Measurements from ENCODE around the gene ADORA1.

ADORA1 gene

DNA sequence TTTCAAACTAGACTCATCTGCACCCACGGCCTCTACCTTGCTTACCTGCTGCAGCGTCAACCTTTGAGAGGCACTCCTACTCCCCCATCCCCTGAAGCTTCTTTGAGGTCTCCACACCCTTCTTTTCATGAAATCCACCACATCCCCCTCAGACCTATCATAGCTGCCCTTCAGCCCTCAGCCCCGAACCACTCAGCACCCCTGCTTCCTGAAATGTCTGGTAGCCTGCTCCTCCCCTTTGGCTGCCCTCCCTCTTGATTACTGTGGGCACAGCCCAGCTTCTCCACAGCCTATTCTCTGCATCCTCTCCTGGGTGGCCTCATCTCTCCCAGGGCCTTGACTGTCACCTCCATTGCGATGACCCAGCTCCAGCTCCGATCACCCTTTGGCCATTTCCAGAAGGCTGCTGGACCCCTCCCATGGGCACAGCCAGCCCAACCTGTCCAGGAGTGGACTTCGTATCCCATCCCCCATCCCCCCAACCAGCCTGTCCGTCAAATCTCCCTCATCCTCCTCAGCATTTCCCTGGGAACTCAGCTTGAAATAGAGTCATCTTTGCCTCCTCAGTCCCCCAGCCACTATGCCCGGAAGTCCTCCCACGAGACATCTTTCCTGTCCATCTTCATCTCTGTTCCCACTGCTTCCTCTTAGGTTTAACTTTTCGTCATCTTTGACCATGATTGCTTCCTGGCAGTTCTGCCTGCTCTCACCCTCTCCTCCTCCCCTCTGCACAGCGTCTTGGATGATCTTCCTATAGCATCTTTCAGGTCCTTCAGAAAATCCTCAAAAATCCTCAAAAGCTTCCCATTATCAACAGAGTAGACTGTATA is 6.1 kb upstream of the ADORA1 start:
- DNase-seq = no peak

DNA sequence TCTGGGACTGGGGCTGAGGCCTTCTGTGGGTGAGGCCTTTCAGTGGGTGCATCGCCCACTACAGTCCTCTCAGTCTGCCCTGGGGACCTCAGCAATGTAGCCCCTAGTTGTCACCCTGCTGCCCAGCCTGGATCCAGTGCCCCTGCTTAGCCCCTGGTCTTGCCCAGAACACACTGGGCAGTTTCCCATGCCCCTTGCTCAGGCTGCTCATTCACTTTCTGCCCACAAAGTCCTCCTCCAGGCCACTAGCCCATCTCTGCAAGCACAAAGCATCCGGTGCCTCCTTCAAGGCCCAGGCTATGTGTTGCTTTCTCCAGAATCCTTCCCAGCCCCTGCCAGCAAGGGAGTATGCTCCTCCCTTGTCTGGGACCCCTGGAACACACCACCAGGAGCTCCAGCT is 5.4 kb upstream of the ADORA1 start:
- no peak for DNase-seq

DNA sequence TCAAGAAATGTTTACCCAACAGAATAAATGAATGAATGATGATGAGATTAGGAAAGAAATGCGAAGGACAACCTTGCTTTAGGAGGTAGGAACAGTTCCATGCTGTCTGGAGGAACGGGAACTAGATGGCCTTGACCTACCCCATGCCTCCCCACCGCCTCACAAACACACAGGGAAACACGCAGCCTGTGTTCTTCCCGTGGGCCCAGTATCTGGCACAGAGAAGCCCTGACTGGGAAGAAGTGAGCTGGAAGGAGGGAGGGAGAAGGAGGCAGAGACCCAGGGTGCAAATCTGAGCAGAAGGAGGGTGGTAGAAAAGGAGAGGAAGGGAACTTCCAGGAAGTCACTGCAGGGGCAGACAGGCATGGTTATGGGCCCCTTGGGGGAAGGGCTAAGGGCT is 3.5 kb upstream of the ADORA1 start:
- DNase-seq = no peak

DNA sequence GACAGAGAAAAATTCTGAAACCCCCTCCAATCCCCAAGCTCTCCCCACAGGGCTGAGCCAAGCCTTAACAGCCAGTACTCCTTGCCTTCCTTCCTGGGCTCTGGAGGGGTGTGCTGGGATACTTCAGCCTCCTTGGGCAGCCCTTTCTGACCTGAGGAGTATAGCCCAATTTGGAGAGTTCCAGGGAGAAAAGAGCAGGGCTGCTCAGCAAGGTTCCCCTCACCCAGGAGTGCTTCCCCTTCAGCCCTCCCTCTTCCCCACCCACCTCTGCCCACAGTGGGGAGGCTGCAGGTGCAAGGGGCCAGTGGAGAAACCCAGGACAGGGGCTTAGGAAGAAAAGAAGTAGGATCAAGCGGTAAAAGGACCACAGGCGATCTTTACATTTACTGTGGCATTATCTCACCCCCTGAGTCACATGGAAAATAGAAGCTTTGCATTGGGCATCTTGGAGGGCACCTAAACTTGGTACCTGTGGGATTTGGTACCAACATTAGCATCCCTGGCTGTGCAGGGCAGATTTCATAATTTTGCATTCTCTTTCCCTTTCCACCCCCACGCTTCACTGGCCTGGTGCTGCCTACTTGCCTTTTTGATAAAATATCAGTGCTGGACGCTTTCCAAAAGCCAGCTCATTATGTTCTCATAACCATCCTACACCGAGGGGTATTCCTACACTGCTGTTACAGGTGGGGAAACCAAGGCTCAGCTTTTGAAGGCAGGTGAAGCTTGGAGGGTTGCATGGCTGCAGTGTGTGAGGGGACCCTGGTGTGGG is 2.8 kb upstream of the ADORA1 start:
- DNase-seq = no peak

DNA sequence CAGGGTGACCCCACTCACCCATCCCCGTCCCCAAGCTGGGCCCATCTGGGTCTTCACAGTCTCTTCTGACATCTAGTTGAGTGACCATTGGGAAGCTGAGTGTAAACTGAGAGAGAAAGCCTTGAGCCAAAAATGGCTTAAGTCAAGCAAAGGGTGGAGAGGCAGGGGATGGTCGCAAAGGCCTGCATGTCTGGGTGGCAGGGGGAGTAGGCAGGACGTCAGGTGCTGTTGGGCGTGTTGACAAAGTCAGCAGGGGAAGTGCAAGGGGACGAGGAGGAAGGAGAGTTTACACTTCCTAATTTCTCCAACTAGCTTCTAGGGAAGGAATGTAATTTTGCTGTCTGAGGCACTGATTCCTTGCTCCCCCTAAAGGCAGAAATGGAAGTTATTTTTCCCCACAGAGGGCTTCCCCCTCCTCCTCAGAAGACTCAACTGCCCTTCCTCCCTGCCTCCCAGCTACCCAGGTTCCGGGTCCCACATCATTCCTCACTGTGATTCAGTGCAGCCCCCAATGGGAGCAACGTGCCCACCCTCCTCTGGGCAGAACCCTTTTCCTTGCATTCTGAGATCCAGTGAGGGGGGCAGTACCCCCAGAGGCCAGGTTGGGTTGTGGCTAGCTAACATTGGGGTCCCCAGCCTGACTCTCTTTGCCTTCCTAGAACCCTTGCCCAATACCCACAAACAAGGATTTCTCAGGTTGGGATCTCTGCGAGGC is 1.2 kb upstream of the ADORA1 start:
- DNase-seq = no peak

DNA sequence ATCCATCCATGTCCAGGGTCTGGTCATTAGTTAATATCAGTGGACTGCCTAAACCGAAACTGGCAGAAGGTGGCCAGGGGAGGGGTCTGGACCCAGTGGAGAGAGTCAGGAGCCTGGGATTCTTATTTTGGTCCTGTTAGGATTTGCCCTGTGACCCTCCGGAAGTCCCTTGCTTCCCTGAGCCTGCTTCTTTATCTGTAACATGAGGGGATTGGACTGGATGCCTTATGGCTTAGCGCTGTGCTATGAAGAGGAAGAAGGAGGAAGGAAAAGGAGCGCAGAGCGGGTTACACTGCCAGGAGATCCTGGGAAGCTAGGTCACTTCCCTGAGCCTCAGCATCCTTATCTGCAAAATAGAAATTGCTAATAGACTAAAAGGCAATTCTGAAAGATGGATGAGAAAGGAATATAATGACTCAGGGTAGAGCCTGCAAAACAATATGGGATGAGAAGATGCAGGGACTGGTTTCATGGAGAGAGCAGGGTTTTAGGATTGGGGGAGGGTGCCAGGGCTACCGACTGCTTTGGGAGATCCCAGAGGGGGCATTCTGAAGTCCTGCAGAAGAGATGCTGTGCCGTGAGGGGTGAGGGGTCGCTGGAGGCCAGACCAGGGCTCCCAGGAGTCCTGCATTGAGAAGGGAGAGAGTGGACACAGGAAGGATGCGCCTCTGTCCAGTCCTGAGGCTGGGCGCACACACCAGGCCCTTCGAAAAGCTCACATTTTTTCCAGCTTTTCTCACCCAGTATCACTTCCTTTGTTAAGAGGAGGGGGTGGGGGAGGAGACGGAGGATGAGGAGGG is 460 bp upstream of the ADORA1 start:
- DNase-seq = no peak

DNA sequence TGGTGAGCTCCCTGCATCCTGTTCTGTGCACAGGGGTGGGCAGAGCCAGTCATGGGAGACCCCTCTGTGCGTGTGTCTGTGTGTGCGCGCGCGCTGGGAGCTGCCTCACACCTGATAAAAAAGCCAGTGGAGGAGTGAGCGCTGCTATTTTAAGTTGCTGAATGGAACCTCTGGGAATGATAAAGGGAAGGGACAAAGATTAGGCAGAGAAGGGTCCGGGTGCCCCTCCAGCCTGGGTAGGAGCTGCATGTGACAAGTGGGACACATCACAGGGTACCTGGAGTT is 847 bp downstream of the ADORA1 start:
- DNase-seq = no peak

DNA sequence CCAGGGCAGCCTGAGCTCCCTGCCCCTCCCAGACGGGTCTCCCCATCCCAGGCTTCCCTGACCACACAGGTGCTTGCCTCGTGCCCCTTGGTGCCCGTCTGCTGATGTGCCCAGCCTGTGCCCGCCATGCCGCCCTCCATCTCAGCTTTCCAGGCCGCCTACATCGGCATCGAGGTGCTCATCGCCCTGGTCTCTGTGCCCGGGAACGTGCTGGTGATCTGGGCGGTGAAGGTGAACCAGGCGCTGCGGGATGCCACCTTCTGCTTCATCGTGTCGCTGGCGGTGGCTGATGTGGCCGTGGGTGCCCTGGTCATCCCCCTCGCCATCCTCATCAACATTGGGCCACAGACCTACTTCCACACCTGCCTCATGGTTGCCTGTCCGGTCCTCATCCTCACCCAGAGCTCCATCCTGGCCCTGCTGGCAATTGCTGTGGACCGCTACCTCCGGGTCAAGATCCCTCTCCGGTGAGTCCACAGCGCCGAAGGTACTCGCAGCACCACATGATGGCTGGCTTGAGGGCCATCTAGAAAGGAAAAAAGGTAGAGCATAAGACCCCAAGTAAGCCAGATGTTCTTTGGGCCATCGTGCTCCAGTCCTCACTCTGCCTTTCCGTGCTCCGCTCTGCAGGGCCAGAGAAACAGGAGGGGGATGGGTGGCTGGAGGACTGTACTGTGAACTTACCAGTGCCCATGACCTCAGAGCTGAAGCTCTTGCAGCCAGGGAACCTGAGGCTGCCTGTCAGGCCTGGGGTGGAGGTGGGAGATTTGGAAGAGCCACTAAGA is 1.4 kb downstream of the ADORA1 start:
- no peak for DNase-seq

DNA sequence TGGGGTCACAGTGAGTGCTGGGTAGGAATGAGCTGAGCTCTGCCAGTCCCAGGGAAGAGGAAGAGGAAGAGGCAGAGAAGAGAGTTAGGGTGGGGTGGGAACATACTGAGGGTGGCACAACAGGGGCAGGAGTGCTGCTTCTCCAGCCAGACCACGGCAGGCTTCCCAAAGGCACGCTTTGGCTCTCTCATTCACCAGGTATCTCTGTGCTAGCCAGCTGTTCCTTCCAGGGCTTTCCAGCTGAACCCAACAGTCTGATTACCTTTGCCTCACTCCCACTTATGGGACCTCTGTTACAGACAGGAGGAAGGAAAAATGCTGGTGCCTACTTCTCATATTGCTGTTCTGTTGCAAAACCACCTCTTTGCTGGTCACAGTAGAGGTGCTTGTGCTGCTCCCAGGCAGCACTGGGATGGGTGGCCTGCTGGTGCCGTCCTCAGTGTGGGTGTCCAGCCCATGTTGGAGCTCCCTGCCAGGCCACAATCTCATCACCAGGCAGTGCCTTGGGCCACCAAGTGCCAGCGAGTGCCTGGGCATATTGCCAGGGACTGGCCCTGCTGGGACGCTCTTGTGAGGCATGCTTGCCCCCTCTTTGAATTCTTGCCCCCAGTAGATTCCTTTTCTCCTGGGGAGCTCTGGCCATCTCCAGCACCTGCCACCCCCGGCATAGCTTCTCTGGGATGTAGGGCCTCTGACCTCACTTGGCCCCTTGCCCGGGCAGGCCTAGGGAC is 2.1 kb downstream of the ADORA1 start:
- no peak for DNase-seq

DNA sequence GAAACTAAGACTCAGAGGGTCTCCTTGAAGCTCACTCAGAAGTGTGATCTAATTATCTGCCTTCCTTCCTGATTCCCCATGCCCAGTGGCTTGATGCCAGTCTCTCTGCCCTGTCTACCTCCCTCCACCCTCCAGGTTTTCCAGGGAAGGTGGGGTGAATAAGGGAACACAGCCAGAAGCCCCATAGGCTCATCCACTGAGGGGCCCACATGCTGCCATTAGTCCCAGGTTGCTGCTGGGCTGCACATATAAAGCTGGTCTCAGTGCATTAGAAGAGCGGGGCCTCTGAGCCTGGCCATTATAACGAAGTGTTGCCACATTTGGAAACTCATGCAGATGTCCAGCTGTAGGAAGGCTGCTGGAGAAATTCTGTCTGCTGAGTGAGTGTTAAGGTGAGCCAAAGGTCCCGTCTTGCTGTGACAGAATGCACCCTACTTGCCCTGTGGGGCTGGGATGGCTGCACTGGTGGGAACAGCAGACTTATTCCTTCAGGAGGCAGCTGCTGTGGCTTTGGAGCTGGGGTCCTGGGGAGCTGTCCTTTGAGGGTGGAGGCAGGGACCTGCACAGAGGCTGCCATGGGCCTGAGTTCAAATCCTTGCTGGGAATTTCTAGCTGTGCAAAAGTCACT is 2.9 kb downstream of the ADORA1 start:
- no peak for DNase-seq

DNA sequence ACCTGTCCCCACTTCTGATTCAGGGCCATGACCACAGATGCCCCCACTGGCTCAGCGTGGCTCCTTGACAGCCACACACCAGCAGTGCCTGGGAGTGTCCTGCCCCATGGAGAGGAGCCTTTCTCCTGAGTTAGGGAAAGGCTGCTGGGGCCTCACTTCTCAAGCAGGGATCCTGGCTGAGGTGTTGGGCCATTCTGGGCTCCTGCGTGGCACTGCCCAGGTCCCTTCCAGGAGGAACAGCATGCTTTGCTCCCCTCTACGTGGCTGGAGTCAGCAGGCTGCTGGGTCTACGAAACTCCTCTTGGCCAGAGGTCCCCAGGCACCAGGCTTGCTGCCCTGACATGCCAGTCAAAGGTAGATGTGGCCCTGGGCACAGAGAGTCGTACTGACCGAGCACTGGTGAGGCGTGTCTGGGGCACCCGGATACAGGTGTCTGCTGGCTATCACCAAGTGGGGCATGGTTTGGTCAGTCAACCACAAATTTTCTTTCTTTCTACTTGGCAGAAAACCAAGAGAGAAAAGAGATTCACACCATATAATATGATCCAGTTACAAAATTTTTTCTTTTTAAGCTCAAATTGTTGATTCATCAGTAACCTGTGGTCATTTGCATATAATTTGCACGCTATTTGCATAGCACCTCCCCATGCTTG is 4.1 kb downstream of the ADORA1 start:
- no peak for DNase-seq

DNA sequence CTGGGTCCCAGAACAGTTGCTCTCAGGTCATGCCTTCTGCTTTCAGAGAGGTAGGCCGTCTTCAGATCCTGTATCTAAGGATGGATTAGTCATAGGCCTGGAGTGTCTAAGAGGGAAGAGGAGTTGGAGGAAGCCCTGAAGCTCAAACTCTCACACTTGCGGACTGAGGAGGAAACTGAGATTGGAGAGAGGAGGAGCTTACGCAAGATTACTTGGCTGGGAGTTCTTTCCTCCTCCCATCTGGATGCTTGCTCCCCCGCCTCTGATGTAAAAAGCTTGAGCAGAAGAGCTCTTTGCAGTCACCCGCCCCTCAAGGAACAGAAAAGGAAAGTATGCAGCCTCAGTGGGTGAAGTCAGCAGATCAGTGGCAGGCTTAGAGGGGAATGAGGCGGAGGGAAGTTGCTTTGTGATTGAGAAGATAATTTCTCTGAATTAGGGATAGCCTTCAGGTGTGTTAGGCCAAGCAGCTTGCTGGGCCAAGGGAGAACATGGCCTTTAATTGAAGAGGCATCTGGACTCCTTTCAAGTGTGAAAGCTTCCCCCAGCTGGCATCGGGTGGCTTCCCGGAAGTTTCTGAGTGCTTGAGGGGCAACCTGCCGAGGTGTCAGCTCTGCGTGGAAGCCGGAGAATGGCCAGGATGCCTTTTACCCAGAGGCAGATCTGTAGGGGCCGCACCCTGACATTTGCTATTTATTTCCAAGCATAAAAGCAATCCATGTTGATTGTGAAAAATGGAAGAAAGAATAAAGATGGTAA is 6.6 kb downstream of the ADORA1 start:
- DNase-seq = no peak

DNA sequence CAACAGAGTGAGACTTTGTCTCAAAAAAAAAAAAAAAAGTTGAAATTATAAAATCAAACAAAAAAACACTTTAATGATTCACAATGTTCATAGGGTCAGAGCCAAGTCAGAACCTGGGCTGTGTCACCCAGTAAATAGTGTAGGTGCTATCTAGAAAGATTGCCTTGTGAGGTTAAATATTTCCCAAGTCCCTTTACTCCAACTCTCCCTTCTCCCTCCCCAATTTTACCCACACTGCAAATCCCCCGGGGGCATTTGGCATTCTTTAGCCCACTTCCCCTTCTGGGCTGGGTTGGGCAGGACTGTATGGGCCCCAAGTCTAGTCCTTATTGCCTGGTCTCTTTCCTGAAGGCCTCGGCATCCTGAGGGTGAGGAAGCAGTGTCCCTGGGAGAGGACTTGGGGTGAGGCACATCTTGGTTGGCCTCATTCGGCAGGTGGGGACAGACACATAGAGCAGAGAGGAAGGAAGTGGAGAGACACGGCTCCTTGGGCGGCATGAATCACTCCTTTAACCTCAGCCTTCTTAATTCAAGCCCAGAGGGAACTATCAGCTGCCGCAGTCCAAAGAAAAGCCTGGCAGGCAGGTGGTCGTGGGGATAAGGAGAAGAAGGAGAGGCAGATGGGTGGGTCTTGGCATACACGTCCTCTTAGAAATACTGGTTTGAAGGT is 8.2 kb downstream of the ADORA1 start:
- DNase-seq = no peak

DNA sequence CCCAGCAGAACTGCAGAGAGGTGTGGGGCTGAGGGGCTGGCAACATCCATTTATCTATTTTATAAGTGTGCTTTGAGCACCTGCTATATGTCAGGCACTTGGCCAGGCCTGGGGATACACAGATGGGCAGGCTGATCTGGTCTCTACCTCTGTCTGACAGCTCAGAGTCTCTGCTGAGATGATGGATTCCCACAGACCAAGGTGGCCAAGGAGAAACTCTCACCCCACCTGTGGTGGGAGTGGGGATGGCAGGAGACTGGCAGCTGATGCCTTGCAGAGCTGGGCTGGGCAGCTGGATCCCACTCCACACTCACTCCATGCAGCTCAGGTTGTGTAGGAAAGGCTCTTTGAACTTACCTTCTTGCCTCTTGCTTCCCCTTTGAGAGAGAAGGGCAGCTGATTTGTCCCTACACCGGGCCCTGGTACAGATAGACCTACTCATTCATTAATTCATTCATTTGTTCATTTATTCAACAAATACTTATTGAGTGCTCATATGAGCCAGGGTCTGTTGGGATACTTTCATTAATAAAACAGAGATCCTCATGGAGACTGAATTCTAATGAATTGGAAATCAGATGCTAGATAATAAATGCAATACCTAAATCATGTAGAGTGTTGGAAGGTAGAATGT is 9.0 kb downstream of the ADORA1 start:
- no peak for DNase-seq

DNA sequence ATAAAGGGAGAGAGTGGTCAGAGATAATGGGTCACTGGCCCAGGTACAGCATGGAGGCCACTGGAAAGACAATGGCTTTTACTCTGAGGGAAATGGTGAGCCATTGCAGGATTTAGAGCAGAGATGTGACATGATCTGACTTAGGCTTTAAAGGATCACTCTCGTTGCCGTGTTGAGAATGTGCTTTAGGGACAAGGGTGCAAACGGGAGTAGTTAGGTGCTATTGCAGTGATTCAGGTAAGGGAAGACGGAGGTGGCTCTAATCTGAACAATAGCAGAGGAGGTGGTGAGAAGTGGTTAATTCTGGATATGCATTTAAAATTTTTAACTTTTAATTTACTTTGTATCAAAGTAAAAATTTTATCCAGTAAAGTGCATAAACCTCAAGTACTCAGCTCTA is 9.8 kb downstream of the ADORA1 start:
- no peak for DNase-seq

DNA sequence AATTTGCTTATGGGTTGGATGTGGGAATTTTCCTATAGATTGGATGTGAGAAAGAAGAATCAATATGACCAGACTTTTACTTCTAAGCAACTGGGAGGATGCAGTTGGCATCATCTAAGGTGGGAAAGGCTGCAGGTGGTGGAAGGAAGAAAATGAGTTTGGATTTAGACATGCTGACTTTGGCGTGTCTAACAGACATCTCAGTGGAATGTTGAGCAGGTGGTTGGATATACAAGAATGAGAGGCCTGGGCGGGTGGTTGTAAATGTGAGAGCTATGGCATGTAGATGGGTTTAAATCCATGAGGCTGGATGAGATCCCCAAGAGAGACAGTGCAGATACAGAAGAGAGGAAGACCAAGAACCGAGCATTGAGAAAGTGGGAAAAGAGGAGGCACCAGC is 10.5 kb downstream of the ADORA1 start:
- DNase-seq = no peak

DNA sequence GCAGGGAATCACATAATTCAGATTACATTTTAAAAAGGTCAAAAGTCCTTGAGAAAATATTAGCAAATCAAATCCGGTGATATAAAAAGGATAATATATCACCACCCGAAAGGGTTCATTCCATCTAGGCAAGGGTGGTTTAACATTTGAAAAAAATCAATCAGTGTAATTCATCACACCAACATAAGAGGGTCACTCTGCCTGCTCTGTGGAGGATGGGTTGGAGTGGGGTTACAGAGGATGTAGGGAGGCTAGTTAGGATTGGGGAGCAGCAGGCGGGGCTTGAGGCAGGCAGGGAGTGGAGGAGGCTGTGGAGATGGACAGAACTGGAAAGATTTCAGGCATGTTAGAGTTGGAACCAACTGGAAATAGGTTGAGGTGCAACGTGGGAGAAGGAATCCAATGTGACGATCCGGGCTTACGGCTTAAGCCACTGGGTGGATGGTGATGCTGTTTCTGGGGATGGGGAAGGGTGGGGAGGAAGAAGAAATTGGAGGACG is 12.5 kb downstream of the ADORA1 start:
- no peak for DNase-seq

All from right kidney (tissue), 1 donor.